Nephron (organoid): ENCODE data around the gene FANCE.
A peak's percentile ranks its signal among the peaks of the same experiment; 100 is the strongest.
"Not testable (repeated sequence)": the region's sequence is repeated elsewhere in the genome, so short reads cannot be mapped to it uniquely, and the experiment has no call there.

ENCODE experiments used
- H3K27ac Mint-ChIP-seq, 3 experiments: 2 replicates each; pipeline ENCODE4 v1.8.0; 2020; ENCODE audit warnings: mixed read lengths in 3 of 3, mild to moderate bottlenecking in 2 of 3, moderate library complexity in 1 of 3
- H3K27me3 Mint-ChIP-seq: 2 replicates; pipeline ENCODE4 v1.8.0; 2021; ENCODE audit warnings: low read depth, mild to moderate bottlenecking, moderate library complexity, mixed read lengths
- H3K36me3 Mint-ChIP-seq: 2 replicates; pipeline ENCODE4 v1.8.0; 2020; ENCODE audit warnings: low read depth, mixed read lengths
- H3K4me1 Mint-ChIP-seq: 2 replicates; pipeline ENCODE4 v1.8.0; 2020; ENCODE audit warnings: mixed read lengths
- H3K4me3 Mint-ChIP-seq, 3 experiments: 2 replicates each; pipeline ENCODE4 v1.8.0; 2020; ENCODE audit warnings: mild to moderate bottlenecking in 3 of 3, mixed read lengths in 3 of 3, moderate library complexity in 2 of 3
- H3K9me3 Mint-ChIP-seq: 2 replicates; pipeline ENCODE4 v1.8.0; 2020; ENCODE audit warnings: mixed read lengths
- CTCF ChIP-seq, 3 experiments: fragments of 200-600 bp; sonication (generic); IDR thresholded peaks; one replicate each; pipeline ENCODE4 v1.5.0; 2021; ENCODE audit warnings: antibody characterized with exemption in 3 of 3; ENCODE audit not compliant: unreplicated experiment in 3 of 3

Gene FANCE

GRCh38 chr6:35512006-35512405, 59.9 kb downstream of the FANCE start:
- H3K27me3 Mint-ChIP-seq, result peaks cover 23% of the 10 kb centered on the region

GRCh38 chr6:35512740-35513139, 60.6 kb downstream of the FANCE start, which contains the start of gene TULP1:
Gene TULP1, minus strand, starts transcription at chr6:35512896. Its CDS starts 38 bp downstream, at chr6:35512858.
- no peak for TF ChIP-seq CTCF (IDR thresholded peaks at IDR 0.05; ENCODE audit: unreplicated experiment in 3 of 3)
- Mint-ChIP-seq H3K4me3 (peak within 1 kb of the TSS; percentile 68 to 77 (median 73)), H3K36me3 (no peaks in the 10 kb centered on the region), H3K27me3 (peaks cover 20% of the 10 kb centered on the region), H3K4me1 (peaks cover 13% of the 10 kb centered on the region), H3K27ac (no peak within 1 kb of the TSS), H3K9me3 (no peaks in the 10 kb centered on the region)

More at GRCh38 chr6:35512006-35512405, 59.9 kb downstream of the FANCE start:
- Mint-ChIP-seq H3K4me3 (peak overlapping the region; percentile 68 to 77 (median 73)), H3K4me1 (peaks cover 13% of the 10 kb centered on the region), H3K27ac (no peak overlapping the region), H3K9me3 (no peaks in the 10 kb centered on the region), H3K36me3 (no peaks in the 10 kb centered on the region)
- TF ChIP-seq CTCF (IDR thresholded peaks at IDR 0.05; ENCODE audit: unreplicated experiment in 3 of 3), result no peak

GRCh38 chr6:35514587-35514986, 62.4 kb downstream of the FANCE start:
- Mint-ChIP-seq H3K4me3 (no peak overlapping the region), H3K9me3 (no peaks in the 10 kb centered on the region), H3K36me3 (no peaks in the 10 kb centered on the region), H3K27ac (no peak overlapping the region), H3K4me1 (peaks cover 6% of the 10 kb centered on the region), H3K27me3 (peaks cover 16% of the 10 kb centered on the region)
- no peak for TF ChIP-seq CTCF (IDR thresholded peaks at IDR 0.05; ENCODE audit: unreplicated experiment in 3 of 3)

- H3K27me3 Mint-ChIP-seq, result peaks cover 20% of the 10 kb centered on the region
- H3K36me3 Mint-ChIP-seq, H3K27ac Mint-ChIP-seq, H3K4me1 Mint-ChIP-seq, H3K9me3 Mint-ChIP-seq, H3K4me3 Mint-ChIP-seq: not testable (repeated sequence)
Observed at GRCh38 chr6:35515939-35516338, 63.8 kb downstream of the FANCE start.
